ENCODE results near the gene TBC1D20. TPM values are rescaled to one million over a fixed set of nuclear protein-coding genes. Genes with fewer than 3 reads are reported as not detected.

TBC1D20 gene
- total and polyA plus RNA-seq, 2 of the 4 experiments (the other 2 are of a cell fraction): 39.1 to 42.8 TPM

DNA sequence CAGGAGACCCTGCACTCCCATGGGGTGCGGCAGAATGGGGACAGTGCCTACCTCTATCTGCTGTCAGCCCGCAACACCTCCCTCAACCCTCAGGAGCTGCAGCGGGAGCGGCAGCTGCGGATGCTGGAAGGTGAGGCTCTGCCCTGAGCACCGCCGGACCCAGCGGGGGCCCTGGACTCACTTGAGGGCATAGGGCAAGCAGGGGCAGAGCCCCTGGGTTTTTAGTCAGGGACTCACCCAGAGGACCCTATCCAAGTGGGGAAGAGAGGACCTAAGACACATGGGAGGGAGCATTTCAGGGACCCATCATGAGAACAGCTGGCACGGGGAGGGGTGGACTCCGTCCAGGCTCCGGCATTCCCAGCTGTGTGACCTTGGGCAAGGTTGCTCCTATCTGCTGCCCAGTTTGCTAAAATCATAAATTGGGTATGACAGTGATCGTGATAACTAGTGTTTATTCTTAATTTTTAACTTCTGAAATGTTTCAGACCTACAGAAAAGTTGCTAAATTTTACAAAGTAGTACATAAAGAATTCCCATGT, 44.5 kb downstream of the TBC1D20 start:
- no peaks in the 10 kb centered on the region for H3K27me3 ChIP-seq (ENCODE audit: control insufficient read depth, insufficient read depth, low read length)
- intact Hi-C loops (cut with micrococcal nuclease): no loop called here
- no peak overlapping the region for H3K18ac ChIP-seq (ENCODE audit: low read depth, low read length)
- CTCF ChIA-PET: no interaction called here
- TF ChIP-seq SMC3 (IDR thresholded peaks at IDR 0.05; ENCODE audit: low read depth, low read length): no peak
- no peak for TF ChIP-seq ELK1 (IDR thresholded peaks at IDR 0.05; ENCODE audit: borderline replicate concordance, low read depth, low read length)
- TF ChIP-seq CHD1 (IDR thresholded peaks at IDR 0.05; ENCODE audit: low read depth, low read length): no peak
- no peak for TF ChIP-seq BHLHE40 (IDR thresholded peaks at IDR 0.05; ENCODE audit: low read depth, low read length)
- no peak overlapping the region for H2AFZ ChIP-seq (replicated peaks; ENCODE audit: low read length, poor library complexity)
- dilution Hi-C loops (cut with HindIII; ENCODE audit: low sequenced_read_pairs, unreplicated experiment): no loop called here
- peaks cover 3% of the 10 kb centered on the region for H3K9me1 ChIP-seq (ENCODE audit: insufficient read depth, low read length)
- H3K4me3 ChIP-seq (ENCODE audit: insufficient read depth, low read depth, low read length): no peak overlapping the region
- no peak overlapping the region for H2BK120ac ChIP-seq (ENCODE audit: low read depth, low read length)
- no peak overlapping the region for H3K4me2 ChIP-seq (ENCODE audit: low read depth, low read length)
- H4K91ac ChIP-seq (ENCODE audit: insufficient read depth, low read depth, low read length): no peak overlapping the region
- no peak overlapping the region for H3K14ac ChIP-seq (replicated peaks; ENCODE audit: low read depth, low read length)
- H3K4ac ChIP-seq (ENCODE audit: low read depth, low read length): no peak overlapping the region
- no peak overlapping the region for H2AK9ac ChIP-seq (replicated peaks; ENCODE audit: low read depth, low read length, poor library complexity)
- H2BK5ac ChIP-seq (ENCODE audit: low read depth, low read length, poor library complexity, severe bottlenecking): no peak overlapping the region
- H3K27ac ChIP-seq (ENCODE audit: insufficient read depth, low read length): no peak overlapping the region
- H3K56ac ChIP-seq (ENCODE audit: extremely low read depth, insufficient read depth, low read length): no peak overlapping the region
- no peak for ATAC-seq (ENCODE audit: low read depth)
- H3K36me3 ChIP-seq (ENCODE audit: control insufficient read depth, insufficient read depth, low read length): peaks cover 46% of the 10 kb centered on the region
- H3K79me1 ChIP-seq (ENCODE audit: low read depth in 1 of 2, low read length in 2 of 2): peaks cover 5 to 34% of the 10 kb centered on the region in 2 experiments
- WGBS, 2 experiments (ENCODE audit: extremely low coverage in 2 of 2, insufficient read length in 1 of 2): no CpG with 5 or more reads among the region's 12 CpGs
- no TSS peak for BruUV-seq (replicated peaks)
- no peak overlapping the region for H3K23ac ChIP-seq (ENCODE audit: low read depth, low read length)
- H4K20me1 ChIP-seq (ENCODE audit: insufficient read depth, low read length): peaks cover 15% of the 10 kb centered on the region
- DNase-seq: no peak
- H2BK20ac ChIP-seq (ENCODE audit: low read depth, low read length): no peak overlapping the region
- no peak overlapping the region for H4K8ac ChIP-seq (ENCODE audit: low read depth in 2 of 2, low read length in 2 of 2)
- H3K9me3 ChIP-seq (ENCODE audit: control insufficient read depth, insufficient read depth, low read length): no peaks in the 10 kb centered on the region
- in situ Hi-C loops (cut with MboI; ENCODE audit: low sequenced_read_pairs): no loop called here
- H2AK5ac ChIP-seq (ENCODE audit: low read depth, low read length): no peak overlapping the region
- POLR2A ChIA-PET (ENCODE audit: unreplicated experiment): no interaction called here
- no peak overlapping the region for H3K9ac ChIP-seq (ENCODE audit: low read depth, low read length)
- H3K4me1 ChIP-seq (ENCODE audit: control insufficient read depth, insufficient read depth, low read length): peaks cover 3% of the 10 kb centered on the region; the same call in 1 of the 2 replicates
- H2BK15ac ChIP-seq (ENCODE audit: low read depth, low read length): no peak overlapping the region
- no peak overlapping the region for H4K5ac ChIP-seq (ENCODE audit: low read depth, low read length)

All from IMR-90 (cell line).